NOMO-1 treated with dmso at 0.1 percent for 144 hours (cell line): ENCODE measurements around the gene NEDD4L.

Experiments used
- DNase-seq: peaks from one replicate; lab custom pipeline; 2025; ENCODE audit not compliant: unreplicated experiment; lab: John Stamatoyannopoulos, UW

NEDD4L gene

GRCh38 chr18:58309610-58310239, 265.7 kb downstream of the NEDD4L start:
- no peak for DNase-seq

- DNase-seq = no peak
These were observed 266.5 kb downstream of the NEDD4L start for GRCh38 chr18:58310517-58310916.

DNA sequence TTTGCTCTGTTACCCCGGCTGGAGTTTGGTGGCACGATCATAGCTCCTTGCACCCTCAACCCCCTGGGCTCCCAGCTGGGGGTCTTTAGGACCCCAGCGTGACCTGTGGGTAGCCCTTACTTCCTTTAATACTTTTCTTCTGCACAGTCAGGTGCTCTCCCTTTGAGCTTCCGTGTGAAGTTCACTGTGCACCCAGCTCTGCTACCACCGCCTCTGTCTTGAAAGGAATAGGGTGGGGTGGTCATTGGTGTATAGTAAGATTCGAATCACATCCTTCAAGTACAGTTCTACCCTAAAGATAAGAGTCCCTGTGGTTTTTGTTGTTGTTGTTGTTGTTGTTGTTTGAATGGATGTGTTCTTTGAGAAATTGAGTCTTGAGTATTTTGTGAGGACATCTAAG, 267.4 kb downstream of the NEDD4L start:
- no peak for DNase-seq

- DNase-seq = no peak
These were observed 269.5 kb downstream of the NEDD4L start for GRCh38 chr18:58313491-58314032.

GRCh38 chr18:58314284-58314683, 270.3 kb downstream of the NEDD4L start:
- DNase-seq = peak; percentile 88

GRCh38 chr18:58315041-58315440, 271.0 kb downstream of the NEDD4L start:
- no peak for DNase-seq

- DNase-seq = no peak
These were observed 271.8 kb downstream of the NEDD4L start for GRCh38 chr18:58315739-58316215.

GRCh38 chr18:58316396-58317342, 272.6 kb downstream of the NEDD4L start:
- peak; percentile 13 for DNase-seq

DNA sequence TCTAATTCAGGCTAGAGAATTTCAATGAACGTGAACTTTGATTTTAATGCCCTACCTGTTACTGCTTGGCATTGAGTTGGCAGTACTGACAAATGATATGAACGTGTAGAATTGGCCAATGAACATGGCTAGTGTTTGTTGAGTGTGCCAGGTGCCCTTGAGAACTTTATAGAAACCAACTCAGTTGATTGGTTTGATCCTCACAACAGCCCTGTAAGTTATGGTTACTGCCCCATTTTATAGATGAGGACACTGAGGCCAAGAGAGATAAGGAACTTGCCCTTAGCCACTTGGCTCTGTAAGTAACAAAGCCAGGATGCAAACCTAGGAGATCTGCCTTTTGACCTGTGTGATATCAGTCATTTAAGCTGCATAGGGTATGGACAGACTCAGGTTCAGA, 275.7 kb downstream of the NEDD4L start:
- DNase-seq = no peak

- no peak for DNase-seq
These were observed 277.0 kb downstream of the NEDD4L start for GRCh38 chr18:58320907-58321561.

DNA sequence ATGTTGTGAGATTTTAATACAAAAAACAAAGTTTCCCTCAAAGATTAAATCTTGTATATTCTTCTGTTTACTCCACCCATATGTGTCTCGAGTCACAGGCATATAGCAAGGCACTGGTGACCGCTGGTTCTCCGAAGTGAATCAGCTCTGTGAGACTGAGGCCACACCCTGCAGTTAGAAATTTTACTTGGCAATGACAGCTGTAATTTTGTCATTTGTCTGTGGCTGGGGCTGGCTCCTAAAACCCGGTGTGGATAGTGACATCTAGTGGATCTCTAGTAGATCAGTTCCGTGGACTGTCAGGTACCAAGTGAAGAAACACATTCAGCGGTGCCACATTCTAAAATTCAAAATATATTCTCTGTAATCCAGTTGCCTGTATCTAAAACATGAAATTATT, 278.0 kb downstream of the NEDD4L start:
- DNase-seq = peak; percentile 87

DNA sequence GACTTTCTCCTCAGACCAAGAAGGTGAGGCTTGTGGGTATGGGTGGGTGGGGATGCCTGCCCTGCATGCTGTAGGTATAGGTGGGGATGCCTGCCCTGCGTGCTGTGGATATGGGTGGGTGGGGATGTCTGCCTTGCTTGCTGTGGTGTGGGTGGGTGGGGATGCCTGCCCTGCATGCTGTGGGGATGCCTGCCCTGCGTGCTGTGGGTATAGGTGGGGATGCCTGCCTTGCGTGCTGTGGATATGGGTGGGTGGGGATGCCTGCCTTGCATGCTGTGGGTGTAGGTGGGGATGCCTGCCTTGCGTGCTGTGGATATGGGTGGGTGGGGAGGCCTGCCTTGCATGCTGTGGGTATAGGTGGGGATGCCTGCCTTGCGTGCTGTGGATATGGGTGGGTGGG, 278.4 kb downstream of the NEDD4L start:
- no peak for DNase-seq

- no peak for DNase-seq
These were observed 280.1 kb downstream of the NEDD4L start for GRCh38 chr18:58323866-58324762.

DNA sequence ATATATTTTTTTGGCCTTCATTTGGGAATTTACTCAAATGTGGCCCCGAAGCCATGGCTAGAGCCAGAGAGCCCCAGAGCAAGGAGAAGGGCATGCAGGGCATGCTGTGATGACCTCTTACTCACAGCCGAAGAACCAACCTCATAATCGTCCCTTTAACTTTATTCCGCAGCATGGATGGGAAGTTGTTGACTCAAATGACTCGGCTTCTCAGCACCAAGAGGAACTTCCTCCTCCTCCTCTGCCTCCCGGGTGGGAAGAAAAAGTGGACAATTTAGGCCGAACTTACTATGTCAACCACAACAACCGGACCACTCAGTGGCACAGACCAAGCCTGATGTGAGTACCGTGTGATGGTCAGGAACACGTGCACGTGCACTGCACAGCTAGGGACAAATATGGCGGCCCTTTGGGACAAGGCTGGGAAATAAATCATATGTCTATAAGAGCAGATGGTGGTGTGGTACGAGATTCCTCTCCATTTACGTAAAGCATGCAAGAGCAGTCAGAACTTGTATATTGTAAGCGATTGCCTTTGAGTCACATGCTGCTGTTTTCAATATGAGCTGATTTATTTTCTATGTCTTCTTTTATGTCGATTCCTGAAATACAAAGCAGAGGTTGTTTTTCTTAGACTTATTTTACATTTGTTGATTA, 280.9 kb downstream of the NEDD4L start:
- no peak for DNase-seq

- DNase-seq = no peak
These were observed 281.5 kb downstream of the NEDD4L start for GRCh38 chr18:58325494-58325893.

DNA sequence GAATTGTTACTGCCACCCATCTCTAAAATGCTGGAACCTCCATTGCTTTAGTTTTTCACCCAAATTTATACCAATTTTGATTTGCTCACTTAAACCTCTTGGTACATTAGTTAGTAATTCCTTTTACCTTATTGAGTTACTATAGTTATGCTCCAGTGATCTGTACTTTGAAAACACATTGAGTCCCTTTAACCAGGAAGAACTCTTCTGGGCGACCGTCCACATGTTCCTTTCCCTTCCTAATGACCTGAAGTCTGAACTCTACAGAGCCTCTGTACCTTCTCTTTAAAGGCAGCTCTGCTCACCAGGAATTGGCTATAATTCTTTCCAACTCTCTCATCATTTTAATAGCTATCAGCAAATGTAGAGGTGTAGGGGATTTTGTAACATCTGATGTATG, 290.0 kb downstream of the NEDD4L start:
- DNase-seq = no peak

DNA sequence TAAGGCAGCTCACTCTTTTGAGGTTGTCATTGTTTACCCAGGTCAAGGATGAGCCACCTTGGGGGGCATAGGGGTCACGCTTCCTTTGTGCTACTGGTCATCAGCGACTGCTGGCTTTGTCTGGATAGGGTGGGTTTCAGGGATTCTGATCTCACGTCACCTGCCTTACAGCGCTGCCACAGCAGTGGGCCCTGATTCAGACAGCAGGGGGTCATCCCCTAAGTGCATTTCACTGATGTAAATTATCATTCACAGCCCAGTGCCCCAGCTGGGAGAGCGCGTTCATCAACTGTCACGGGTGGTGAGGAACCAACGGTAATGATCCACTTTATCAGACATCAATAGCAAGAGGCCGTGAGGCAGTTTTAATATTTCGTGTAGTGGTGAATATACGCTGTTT, 291.2 kb downstream of the NEDD4L start:
- no peak for DNase-seq

DNA sequence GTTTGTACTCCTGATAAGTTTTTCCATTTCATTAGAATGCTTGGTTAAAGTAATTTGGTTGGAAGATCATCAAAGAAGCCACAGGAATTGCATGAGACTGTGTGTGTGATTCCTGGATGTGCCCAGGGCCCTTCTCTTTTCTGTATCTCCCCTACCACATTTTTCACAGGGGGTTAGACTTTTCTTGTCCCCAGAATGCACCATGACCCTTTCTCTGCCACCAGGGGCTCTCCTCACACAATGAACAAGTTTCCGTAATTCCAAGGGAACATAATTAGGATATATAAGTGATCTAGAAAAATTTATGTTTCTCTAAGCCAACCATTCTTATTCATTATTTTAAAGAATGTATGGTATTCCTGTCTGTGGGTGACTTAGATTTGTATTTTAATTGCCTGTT, 291.8 kb downstream of the NEDD4L start:
- DNase-seq = no peak

DNA sequence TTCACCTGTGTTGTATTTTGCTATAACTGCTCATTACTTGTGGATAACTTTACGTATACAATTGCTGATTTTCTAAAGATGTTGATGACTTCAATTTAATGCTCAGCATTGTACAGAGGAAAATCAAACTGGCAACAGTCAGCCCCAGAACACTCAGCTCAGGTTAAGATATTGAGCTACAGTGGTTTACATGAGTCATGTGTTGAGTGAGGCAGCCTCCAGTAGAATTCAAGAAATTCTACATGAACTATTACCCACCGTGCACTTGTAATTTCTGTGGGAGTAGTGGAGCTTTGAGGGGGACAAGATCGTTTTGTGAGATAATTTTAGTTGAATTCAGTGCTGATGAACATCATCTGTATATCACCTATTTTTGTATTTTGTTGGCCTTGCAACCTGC, 292.6 kb downstream of the NEDD4L start:
- no peak for DNase-seq

DNA sequence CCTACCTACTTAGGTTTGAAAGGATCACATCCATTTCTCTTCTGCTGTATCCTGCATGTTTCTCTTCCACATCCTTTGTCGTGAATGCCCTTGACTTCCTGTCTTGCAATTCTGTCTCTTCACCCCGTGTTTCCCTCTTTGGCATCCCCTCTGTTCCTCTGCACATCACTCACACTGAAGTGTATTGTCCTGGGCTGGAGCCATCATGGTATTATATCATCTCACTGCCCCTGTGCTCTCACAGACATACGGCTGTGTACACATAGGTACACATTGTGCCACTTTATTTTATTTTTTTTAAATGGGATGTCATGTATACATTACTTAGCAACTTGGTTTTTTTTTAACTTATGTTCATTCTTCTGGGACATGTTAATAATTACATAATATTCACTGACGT, 293.3 kb downstream of the NEDD4L start:
- DNase-seq = no peak
